GM10248 (cell line): ENCODE data around the gene ELFN1.

ENCODE experiments used
- CTCF ChIA-PET: fragments of 300-600 bp; sonication (Branson Sonifier 250); formaldehyde crosslinking; extraction: SDS; loops from one replicate; lab custom pipeline; 2021; ENCODE audit warnings: antibody characterized with exemption; lab: Yijun Ruan, JAX
- POLR2A ChIA-PET: fragments of 350-650 bp; sonication (Branson Sonifier 250); formaldehyde crosslinking; extraction: SDS; loops from one replicate; lab custom pipeline; 2020; ENCODE audit warnings: antibody characterized with exemption; lab: Yijun Ruan, JAX
- DNase-seq: peaks from one replicate; pipeline ENCODE4 v3.0.0; 2012; ENCODE audit errors: extremely low spot score
- CTCF ChIP-seq: IDR thresholded peaks from 2 replicates; pipeline ENCODE4 v1.5.1; 2012; ENCODE audit warnings: mild to moderate bottlenecking, low read depth; ENCODE audit errors: extremely low read depth, missing control alignments, control extremely low read depth

The ELFN1 gene

GRCh38 chr7:1646391-1646790 lies 23.7 kb upstream of the ELFN1 start:
- DNase-seq: no peak
- no peak for TF ChIP-seq CTCF
- CTCF ChIA-PET: no interaction called here
- POLR2A ChIA-PET: no interaction called here

GRCh38 chr7:1646957-1647891 lies 22.9 kb upstream of the ELFN1 start:
- CTCF ChIA-PET: no interaction called here
- TF ChIP-seq CTCF: no peak
- POLR2A ChIA-PET: no interaction called here
- no peak for DNase-seq

- TF ChIP-seq CTCF: no peak
- ChIA-PET POLR2A (no interaction called here), CTCF (no interaction called here)
- DNase-seq: no peak
Measured at GRCh38 chr7:1647961-1648672, 22.0 kb upstream of the ELFN1 start.

- ChIA-PET CTCF (no interaction called here), POLR2A (no interaction called here)
- no peak for TF ChIP-seq CTCF
- DNase-seq: no peak
Measured at GRCh38 chr7:1649751-1650326, 20.2 kb upstream of the ELFN1 start.

- ChIA-PET POLR2A (no interaction called here), CTCF (no interaction called here)
- DNase-seq: no peak
- no peak for TF ChIP-seq CTCF
Measured at GRCh38 chr7:1650363-1651030, 19.6 kb upstream of the ELFN1 start.

- no peak for DNase-seq
- CTCF ChIA-PET: no interaction called here
- no peak for TF ChIP-seq CTCF
- POLR2A ChIA-PET: no interaction called here
Measured at GRCh38 chr7:1651031-1651446, 19.0 kb upstream of the ELFN1 start.
